ENCODE data around the gene BHLHE40.

GRCh38 chr3:4949004-4949403 is 30.2 kb upstream of the BHLHE40 start:
- TF ChIP-seq CTCF (conservative IDR thresholded peaks at IDR 0.05; ENCODE audit: low read depth in 2 of 2) = no peak
- no peak for TF ChIP-seq EZH2phosphoT487 (IDR thresholded peaks at IDR 0.05; ENCODE audit: unreplicated experiment)
- TF ChIP-seq POLR2AphosphoS5 (IDR thresholded peaks at IDR 0.05; ENCODE audit: low read depth) = no peak
- no peak for TF ChIP-seq EZH2 (IDR thresholded peaks at IDR 0.05; ENCODE audit: low read depth, unreplicated experiment)
- no peak for TF ChIP-seq REST (IDR thresholded peaks at IDR 0.05; ENCODE audit: unreplicated experiment)
- TF ChIP-seq ZNF331 (CRISPR knock-in tag; IDR thresholded peaks at IDR 0.05; ENCODE audit: low read depth) = no peak
- TF ChIP-seq, protein P1, sequence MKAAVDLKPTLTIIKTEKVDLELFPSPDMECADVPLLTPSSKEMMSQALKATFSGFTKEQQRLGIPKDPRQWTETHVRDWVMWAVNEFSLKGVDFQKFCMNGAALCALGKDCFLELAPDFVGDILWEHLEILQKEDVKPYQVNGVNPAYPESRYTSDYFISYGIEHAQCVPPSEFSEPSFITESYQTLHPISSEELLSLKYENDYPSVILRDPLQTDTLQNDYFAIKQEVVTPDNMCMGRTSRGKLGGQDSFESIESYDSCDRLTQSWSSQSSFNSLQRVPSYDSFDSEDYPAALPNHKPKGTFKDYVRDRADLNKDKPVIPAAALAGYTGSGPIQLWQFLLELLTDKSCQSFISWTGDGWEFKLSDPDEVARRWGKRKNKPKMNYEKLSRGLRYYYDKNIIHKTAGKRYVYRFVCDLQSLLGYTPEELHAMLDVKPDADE (IDR thresholded peaks at IDR 0.05) = no peak
- no peak for TF ChIP-seq STAT1 (IDR thresholded peaks at IDR 0.05; ENCODE audit: unreplicated experiment)
- TF ChIP-seq JUNB (IDR thresholded peaks at IDR 0.05; ENCODE audit: unreplicated experiment) = no peak
- no peak for TF ChIP-seq CREB1 (CRISPR knock-in tag; IDR thresholded peaks at IDR 0.05; ENCODE audit: low read depth)
- TF ChIP-seq NANOG (IDR thresholded peaks at IDR 0.05; ENCODE audit: borderline replicate concordance) = no peak
